HepG2 (cell line): ENCODE measurements around the gene LGALS3. TPM values are rescaled to one million over a fixed set of nuclear protein-coding genes. Genes with fewer than 3 reads are reported as not detected.

ENCODE experiments used
- AGO2 ChIP-seq: fragments of 200-400 bp; formaldehyde crosslinking; optimal IDR thresholded peaks from 2 replicates; pipeline ENCODE3; 2017; ENCODE audit warnings: mild to moderate bottlenecking, low read depth, low read length, moderate library complexity
- ARNT ChIP-seq: fragments of 450-650 bp; IDR thresholded peaks from 2 replicates; pipeline ENCODE4 v1.6.1; 2017
- CBX1 ChIP-seq: IDR thresholded peaks from one replicate; pipeline ENCODE4 v1.6.1; 2016; ENCODE audit warnings: antibody characterized with exemption, low read depth
- DBP ChIP-seq: sonication (generic); formaldehyde crosslinking; IDR thresholded peaks from 2 replicates; pipeline ENCODE4 v1.4.0; 2020; ENCODE audit warnings: missing genetic modification reagents; ENCODE audit errors: not compliant biosample characterization
- GATAD1 ChIP-seq: IDR thresholded peaks from 2 replicates; pipeline ENCODE4 v1.6.1; 2016; ENCODE audit warnings: missing genetic modification reagents, missing compliant biosample characterization
- GMEB2 ChIP-seq: IDR thresholded peaks from 2 replicates; pipeline ENCODE4 v1.6.1; 2016; ENCODE audit warnings: missing biosample characterization, missing genetic modification reagents, low read depth
- KAT8 ChIP-seq: IDR thresholded peaks from 2 replicates; pipeline ENCODE4 v1.6.1; 2016; ENCODE audit warnings: missing genetic modification reagents, missing compliant biosample characterization
- NR0B2 ChIP-seq: sonication (generic); formaldehyde crosslinking; IDR thresholded peaks from 2 replicates; pipeline ENCODE4 v1.4.0; 2020; ENCODE audit warnings: mild to moderate bottlenecking, missing genetic modification reagents
- POGK ChIP-seq: sonication (generic); formaldehyde crosslinking; conservative IDR thresholded peaks from 2 replicates; pipeline ENCODE4 v1.8.0; 2022; ENCODE audit warnings: mild to moderate bottlenecking, moderate library complexity, missing genetic modification reagents
- POLR2AphosphoS5 ChIP-seq: IDR thresholded peaks from 2 replicates; pipeline ENCODE4 v1.6.1; 2012; ENCODE audit warnings: low read depth, low read length
- SETDB1 ChIP-seq: sonication (generic); formaldehyde crosslinking; IDR thresholded peaks from 2 replicates; pipeline ENCODE4 v1.5.1; 2020; ENCODE audit warnings: missing genetic modification reagents, mild to moderate bottlenecking, borderline replicate concordance
- SP1 ChIP-seq, 2 experiments: fragments of 450-650 bp in 1 of 2; sonication (generic) in 1 of 2; formaldehyde crosslinking in 1 of 2; IDR thresholded peaks; 2 replicates each; pipeline versions ENCODE4 v1.4.0 to v1.6.1; 2016 to 2020; ENCODE audit warnings: missing genetic modification reagents in 1 of 2
- TCF12 ChIP-seq, 2 experiments: fragments of 450-650 bp in 1 of 2; sonication (generic) in 1 of 2; formaldehyde crosslinking in 1 of 2; IDR thresholded peaks; 2 replicates each; pipeline versions ENCODE4 v1.6.1 to v1.8.0; 2017 to 2022; ENCODE audit warnings: antibody characterized with exemption in 1 of 2, mild to moderate bottlenecking in 1 of 2, missing genetic modification reagents in 1 of 2, moderate library complexity in 1 of 2
- TGIF2 ChIP-seq: IDR thresholded peaks from 2 replicates; pipeline ENCODE4 v1.6.1; 2016; ENCODE audit warnings: control low read depth, missing compliant biosample characterization
- TP53 ChIP-seq: sonication (generic); formaldehyde crosslinking; conservative IDR thresholded peaks from 2 replicates; pipeline ENCODE4 v1.4.0; 2020; ENCODE audit warnings: missing genetic modification reagents
- ZBTB38 ChIP-seq: sonication (generic); formaldehyde crosslinking; IDR thresholded peaks from 2 replicates; pipeline ENCODE4 v1.5.1; 2020; ENCODE audit warnings: mild to moderate bottlenecking, missing genetic modification reagents
- ZFAT ChIP-seq: sonication (generic); formaldehyde crosslinking; conservative IDR thresholded peaks from 2 replicates; pipeline ENCODE4 v1.8.1; 2023; ENCODE audit warnings: missing genetic modification reagents, inconsistent platforms
- ZFP36L2 ChIP-seq: sonication (generic); formaldehyde crosslinking; IDR thresholded peaks from 2 replicates; pipeline ENCODE4 v1.4.0; 2020; ENCODE audit warnings: missing genetic modification reagents
- ZMAT3 ChIP-seq: sonication (generic); formaldehyde crosslinking; conservative IDR thresholded peaks from 2 replicates; pipeline ENCODE4 v1.7.0; 2021; ENCODE audit warnings: missing genetic modification reagents
- ZNF10 ChIP-seq: sonication (generic); formaldehyde crosslinking; IDR thresholded peaks from 2 replicates; pipeline ENCODE4 v1.4.0; 2020; ENCODE audit warnings: mild to moderate bottlenecking, low read depth, missing genetic modification reagents, borderline replicate concordance
- ZNF34 ChIP-seq: sonication (generic); formaldehyde crosslinking; IDR thresholded peaks from 2 replicates; pipeline ENCODE4 v1.4.0; 2020; ENCODE audit warnings: mild to moderate bottlenecking, missing genetic modification reagents, borderline replicate concordance
- ZNF556 ChIP-seq: sonication (generic); formaldehyde crosslinking; IDR thresholded peaks from 2 replicates; pipeline ENCODE4 v1.4.0; 2020; ENCODE audit warnings: mild to moderate bottlenecking, missing genetic modification reagents, borderline replicate concordance
- ZNF644 ChIP-seq: IDR thresholded peaks from 2 replicates; pipeline ENCODE4 v1.6.1; 2016; ENCODE audit warnings: low read depth
- ZNF710 ChIP-seq: sonication (generic); formaldehyde crosslinking; IDR thresholded peaks from 2 replicates; pipeline ENCODE4 v1.5.0; 2020; ENCODE audit warnings: mild to moderate bottlenecking, missing genetic modification reagents, borderline replicate concordance
- polyA plus RNA-seq, 8 experiments: library from polyadenylated mRNA; depleted of rRNA in 3 of 8; stranded (reverse) in 7 of 8; unstranded in 1 of 8; fragments of >200 nt; fragmentation: Illumina TruSeq in 4 of 8; extraction: Trizol in 4 of 8; gene quantifications; 2 replicates each; pipeline versions ENCODE4 v1.2.1 to v1.2.3, GENCODE V29; 2011 to 2016; ENCODE audit warnings: low read depth in 4 of 8, missing spikeins in 1 of 8, mixed read lengths in 1 of 8; ENCODE audit not compliant: insufficient read depth in 1 of 8
- total RNA-seq, 5 experiments: library from RNA; depleted of rRNA; stranded (reverse); fragments of >200 nt; fragmentation: Illumina TruSeq; extraction: Trizol; gene quantifications; 2 replicates each; pipeline ENCODE4 v1.2.3, GENCODE V29; 2016; ENCODE audit warnings: low read depth in 1 of 5

Gene LGALS3
- total and polyA plus RNA-seq, 2 of the 13 experiments (the other 11 are each of a cell fraction or from before 2014, with no cell fraction given) = 5.0 to 97.4 TPM

GRCh38 chr14:55103005-55103640, 25.9 kb upstream of the LGALS3 start (continued):
- TF ChIP-seq ZNF710 (CRISPR knock-in tag) = peak; percentile 79
- peak; percentile 41 for TF ChIP-seq DBP
- TF ChIP-seq ZMAT3 (CRISPR knock-in tag) = peak; percentile 72; the same call in 1 of the 2 replicates
- no peak for TF ChIP-seq ZNF34 (CRISPR knock-in tag)
- peak; percentile 58; the same call in 1 of the 2 replicates for TF ChIP-seq ZBTB38 (CRISPR knock-in tag)
- TF ChIP-seq ARNT = no peak
- peak; percentile 50; the same call in 1 of the 2 replicates for TF ChIP-seq ZNF556 (CRISPR knock-in tag)
- no peak for TF ChIP-seq ZNF10 (CRISPR knock-in tag)
- peak; percentile 64 for TF ChIP-seq GATAD1 (CRISPR knock-in tag)
- no peak for TF ChIP-seq TP53 (CRISPR knock-in tag)
- TF ChIP-seq AGO2 = no peak
- TF ChIP-seq TCF12 (IDR thresholded peaks at IDR 0.05) = no peak
- no peak; the same call in 1 of the 2 replicates for TF ChIP-seq TCF12 (CRISPR knock-in tag; IDR thresholded peaks at IDR 0.05)
- TF ChIP-seq ZNF644 (CRISPR knock-in tag) = no peak
- TF ChIP-seq GMEB2 (CRISPR knock-in tag) = no peak
- TF ChIP-seq ZFAT = no peak
- TF ChIP-seq CBX1 = no peak
- TF ChIP-seq SETDB1 = no peak
- no peak for TF ChIP-seq SP1 (IDR thresholded peaks at IDR 0.05)
- 0 out of 2 replicates have a peak, but pooled peaks have one; percentile 28 for TF ChIP-seq SP1 (CRISPR knock-in tag; IDR thresholded peaks at IDR 0.05)
- TF ChIP-seq NR0B2 (CRISPR knock-in tag) = peak; percentile 57; the same call in 1 of the 2 replicates
- TF ChIP-seq ZFP36L2 (CRISPR knock-in tag) = no peak; the same call in 1 of the 2 replicates
- peak; percentile 8; the same call in 1 of the 2 replicates for TF ChIP-seq TGIF2 (CRISPR knock-in tag)
- TF ChIP-seq KAT8 (CRISPR knock-in tag) = peak; percentile 78
- no peak for TF ChIP-seq POGK (CRISPR knock-in tag)
- peak; percentile 48; the same call in 1 of the 2 replicates for TF ChIP-seq POLR2AphosphoS5
